Keratinocyte (primary cell): ENCODE results near the gene TBX3.

Source experiments
- CTCF ChIP-seq, 3 experiments: IDR thresholded peaks in 1 of 3; conservative IDR thresholded peaks in 1 of 3; optimal IDR thresholded peaks in 1 of 3; 2 replicates in 2 of 3; 3 replicates in 1 of 3; pipeline versions ENCODE3 to v1.5.1; 2011; ENCODE audit warnings: low read length in 3 of 3, mild to moderate bottlenecking in 3 of 3, moderate library complexity in 2 of 3, control low read depth in 1 of 3, inconsistent platforms in 1 of 3; ENCODE audit not compliant: insufficient read depth in 2 of 3; ENCODE audit errors: extremely low read depth in 1 of 3
- EZH2 ChIP-seq: IDR thresholded peaks from one replicate; pipeline ENCODE4 v1.6.1; 2012; ENCODE audit warnings: inconsistent platforms, mild to moderate bottlenecking, low read length, moderate library complexity

DNA sequence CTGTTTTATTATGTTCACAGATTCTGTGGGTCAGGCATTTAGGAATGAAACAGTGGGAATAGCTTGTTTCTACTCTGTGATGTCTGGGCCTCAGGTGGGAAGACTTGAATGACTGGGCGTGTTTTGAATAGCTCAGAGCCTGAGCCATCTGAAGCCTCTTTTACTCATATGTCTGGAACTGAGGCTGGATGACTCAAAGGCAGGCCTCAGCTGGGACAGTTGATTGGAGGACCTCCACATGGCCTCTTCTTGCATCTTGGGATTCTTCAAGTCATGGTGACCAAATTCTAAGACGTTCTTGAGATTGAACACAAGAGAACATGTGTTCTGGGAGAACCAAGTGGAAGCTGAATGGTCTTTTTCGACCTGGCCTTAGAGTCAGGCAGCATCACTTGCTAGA lies 45.8 kb upstream of the TBX3 start:
- TF ChIP-seq CTCF (optimal IDR thresholded peaks at IDR 0.05 in 1 of 3, IDR thresholded peaks at IDR 0.05 in 1 of 3, conservative IDR thresholded peaks at IDR 0.05 in 1 of 3; ENCODE audit: extremely low read depth in 1 of 3, insufficient read depth in 2 of 3, low read length in 3 of 3), result no peak
- TF ChIP-seq EZH2, result no peak
